ENCODE results near the gene SHROOM3. TPM values are rescaled to one million over a fixed set of nuclear protein-coding genes. Genes with fewer than 3 reads are reported as not detected.

The SHROOM3 gene
- total RNA-seq, 1 experiment from 2014 or later = 27.6 TPM

DNA sequence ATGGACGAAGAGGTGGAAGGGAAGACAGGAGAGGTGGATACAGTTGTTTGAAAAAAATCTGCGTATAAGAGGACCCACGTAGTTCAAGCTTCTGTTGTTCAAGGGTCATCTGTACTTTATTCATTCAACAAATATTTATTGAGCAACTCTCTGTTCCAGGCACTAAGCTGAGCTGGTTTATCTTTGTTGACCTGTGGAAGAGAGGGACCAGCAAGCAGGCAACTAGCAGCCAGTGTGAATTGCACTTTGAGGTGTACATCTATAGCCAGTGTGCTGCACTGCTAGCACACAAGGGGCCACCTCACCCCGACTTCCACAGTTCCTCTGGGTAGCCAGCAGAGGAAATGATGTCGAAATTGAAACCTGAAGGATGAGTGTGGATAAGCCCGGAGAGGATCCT is 271.6 kb downstream of the SHROOM3 start:
- H3K9ac ChIP-seq (ENCODE audit: extremely low read depth, insufficient read length, low read length) = no peak overlapping the region
- DNase-seq = no peak
- peaks cover 52 to 60% of the 10 kb centered on the region in 2 experiments for H3K4me1 Mint-ChIP-seq
- H3K23me2 ChIP-seq (ENCODE audit: insufficient read length, low read depth, low read length, poor library complexity, severe bottlenecking) = no peaks in the 10 kb centered on the region
- no peak overlapping the region for H3K4ac ChIP-seq (ENCODE audit: low read depth, low read length)
- no peak overlapping the region for H3K4me2 ChIP-seq (ENCODE audit: insufficient read depth, insufficient read length, low read length)
- H3K79me2 ChIP-seq (ENCODE audit: insufficient read depth, low read length) = peaks cover 10% of the 10 kb centered on the region; the same call in 1 of the 2 replicates
- no CpG with 5 or more reads among the region's 6 CpGs for WGBS (ENCODE audit: extremely low coverage, insufficient read length, low lambda C conversion rate)
- H4K5ac ChIP-seq (ENCODE audit: insufficient read length, low read depth, low read length) = no peak overlapping the region
- no peak overlapping the region for H3K14ac ChIP-seq (ENCODE audit: insufficient read depth, low read length)
- no peak overlapping the region for H2BK120ac ChIP-seq (ENCODE audit: low read depth, low read length, poor library complexity, severe bottlenecking)
- no peak overlapping the region for H2AK5ac ChIP-seq (ENCODE audit: insufficient read length, low read length)
- H4K91ac ChIP-seq (ENCODE audit: insufficient read length, low read depth, low read length) = no peak overlapping the region
- no peaks in the 10 kb centered on the region for H3K27me3 Mint-ChIP-seq (ENCODE audit: low read depth)
- H3K4me1 ChIP-seq (ENCODE audit: insufficient read depth, low read length) = peaks cover 17% of the 10 kb centered on the region
- H3K27me3 ChIP-seq (ENCODE audit: insufficient read depth, low read length) = no peaks in the 10 kb centered on the region
- no peak overlapping the region for H2BK5ac ChIP-seq (ENCODE audit: insufficient read length, low read length)
- H3K79me1 ChIP-seq (ENCODE audit: insufficient read depth, low read depth, low read length, poor library complexity, severe bottlenecking) = peaks cover 7% of the 10 kb centered on the region
- peak overlapping the region; percentile 57 for H3K18ac ChIP-seq (ENCODE audit: insufficient read length, low read depth, low read length)
- H4K20me1 ChIP-seq (ENCODE audit: control insufficient read depth, insufficient read depth, insufficient read length) = no peaks in the 10 kb centered on the region
- H3K9me3 Mint-ChIP-seq = no peaks in the 10 kb centered on the region
- no peak for TF ChIP-seq CTCF (conservative IDR thresholded peaks at IDR 0.05)
- H3K23ac ChIP-seq (ENCODE audit: insufficient read length, low read depth, low read length) = no peak overlapping the region
- no peak overlapping the region for H2AFZ ChIP-seq (ENCODE audit: low read length)
- H3T11ph ChIP-seq (ENCODE audit: low read length) = no peak overlapping the region
- no peak overlapping the region for H4K8ac ChIP-seq (replicated peaks; ENCODE audit: insufficient read length, low read depth, low read length)
- peak overlapping the region in 2 of 3 experiments; percentile 0 to 1; a peak in 1 of 7 replicates for H3K27ac Mint-ChIP-seq
- H3K27ac ChIP-seq (ENCODE audit: insufficient read length, low read depth, low read length) = no peak overlapping the region
- H3K36me3 Mint-ChIP-seq (ENCODE audit: insufficient read depth in 1 of 3, low read depth in 3 of 3) = peaks cover 14 to 22% (median 19%) of the 10 kb centered on the region in 3 experiments; a peak in 6 of 7 replicates
- no peaks in the 10 kb centered on the region for H3K9me3 ChIP-seq (ENCODE audit: control insufficient read depth, low read depth, low read length)
- H2BK20ac ChIP-seq (ENCODE audit: low read depth, low read length, poor library complexity, severe bottlenecking) = no peak overlapping the region
- H2BK12ac ChIP-seq (ENCODE audit: insufficient read length, low read depth, low read length) = peak overlapping the region; percentile 52
- no peak overlapping the region for H3K4me3 Mint-ChIP-seq
- no peak overlapping the region for H2BK15ac ChIP-seq (ENCODE audit: low read depth, low read length)
- no peak overlapping the region for H3K56ac ChIP-seq (ENCODE audit: insufficient read length, low read depth, low read length)
